K562 (cell line): ENCODE measurements around the gene RAB25. TPM values are rescaled to one million over a fixed set of nuclear protein-coding genes. Genes with fewer than 3 reads are reported as not detected.
A peak's percentile ranks its signal among the peaks of the same experiment; 100 is the strongest.

Experiments used
- CSDE1 ChIP-seq, 2 experiments: fragments of 450-650 bp; IDR thresholded peaks; 2 replicates each; pipeline ENCODE4 v1.6.1; 2016; ENCODE audit warnings: mild to moderate bottlenecking in 1 of 2
- E2F1 ChIP-seq: sonication (generic); formaldehyde crosslinking; IDR thresholded peaks from 2 replicates; pipeline ENCODE4 v1.8.1; 2023; ENCODE audit warnings: mild to moderate bottlenecking, missing genetic modification reagents, moderate library complexity
- FOXM1 ChIP-seq, 2 experiments: fragments of 450-650 bp in 1 of 2; sonication (generic) in 1 of 2; formaldehyde crosslinking in 1 of 2; IDR thresholded peaks; 2 replicates each; pipeline versions ENCODE4 v1.6.1 to v1.9.0; 2017 to 2022; ENCODE audit warnings: low read depth in 2 of 2, mild to moderate bottlenecking in 2 of 2, missing genetic modification reagents in 1 of 2, moderate library complexity in 1 of 2
- GABPB2 ChIP-seq: fragments of 250-450 bp; sonication (Bioruptor Pico); conservative IDR thresholded peaks from 2 replicates; pipeline ENCODE4 v1.5.1; 2021; ENCODE audit warnings: mild to moderate bottlenecking
- HNRNPL ChIP-seq: fragments of 200-400 bp; formaldehyde crosslinking; IDR thresholded peaks from 2 replicates; pipeline ENCODE4 v1.6.1; 2017; ENCODE audit warnings: low read depth, mild to moderate bottlenecking, low read length
- NFE2L1 ChIP-seq: fragments of 450-650 bp; IDR thresholded peaks from 2 replicates; pipeline ENCODE4 v1.6.1; 2016; ENCODE audit warnings: missing genetic modification characterization, low read depth, mild to moderate bottlenecking, missing compliant biosample characterization, moderate library complexity, borderline replicate concordance
- NFRKB ChIP-seq: fragments of 450-650 bp; IDR thresholded peaks from 2 replicates; pipeline ENCODE4 v1.6.1; 2016; ENCODE audit warnings: low read depth
- PTRF ChIP-seq: fragments of 450-650 bp; IDR thresholded peaks from 2 replicates; pipeline ENCODE4 v1.6.1; 2016; ENCODE audit warnings: mild to moderate bottlenecking, missing genetic modification characterization, missing compliant biosample characterization
- RBBP5 ChIP-seq: fragments of 200-600 bp; sonication (generic); IDR thresholded peaks from 2 replicates; pipeline ENCODE4 v1.6.1; 2012; ENCODE audit warnings: borderline replicate concordance, mild to moderate bottlenecking, low read length, control low read depth, inconsistent platforms; ENCODE audit not compliant: insufficient read depth, poor library complexity, severe bottlenecking
- SAFB ChIP-seq: fragments of 200-400 bp; formaldehyde crosslinking; IDR thresholded peaks from 2 replicates; pipeline ENCODE4 v1.6.1; 2017; ENCODE audit warnings: low read depth, low read length, borderline replicate concordance
- TCFL5 ChIP-seq: fragments of 250-450 bp; sonication (Bioruptor Pico); conservative IDR thresholded peaks from 2 replicates; pipeline ENCODE4 v1.6.1; 2021; ENCODE audit warnings: mild to moderate bottlenecking, moderate library complexity, matching md5 sums
- TEAD4 ChIP-seq, 2 experiments: sonication (generic) in 1 of 2; formaldehyde crosslinking in 1 of 2; IDR thresholded peaks; 2 replicates each; pipeline versions ENCODE4 v1.6.1 to v1.8.0; 2012 to 2022; ENCODE audit warnings: borderline replicate concordance in 1 of 2, inconsistent platforms in 1 of 2, low read length in 1 of 2, mild to moderate bottlenecking in 1 of 2, missing genetic modification reagents in 1 of 2
- ZNF431 ChIP-seq: sonication (generic); formaldehyde crosslinking; IDR thresholded peaks from 2 replicates; pipeline ENCODE4 v1.8.0; 2022; ENCODE audit warnings: mild to moderate bottlenecking, missing genetic modification reagents
- ZNF785 ChIP-seq: fragments of 250-450 bp; sonication (Bioruptor Pico); IDR thresholded peaks from 2 replicates; pipeline ENCODE4 v1.4.0; 2020; ENCODE audit warnings: mild to moderate bottlenecking
- polyA plus RNA-seq, 8 experiments: library from polyadenylated mRNA; depleted of rRNA in 4 of 8; stranded (reverse) in 5 of 8; unstranded in 3 of 8; fragments of >200 nt; fragmentation: Nextera tagmentation in 2 of 8; fragmentation: Illumina TruSeq in 1 of 8; extraction: Ambion mirVana in 2 of 8; extraction: Trizol in 1 of 8; gene quantifications; 2 replicates each; pipeline versions ENCODE4 v1.2.1 to v1.2.3, GENCODE V29; 2011 to 2014; ENCODE audit warnings: inconsistent platforms in 1 of 8, missing spikeins in 1 of 8
- total RNA-seq, 7 experiments: library from RNA; depleted of rRNA in 6 of 7; stranded (reverse); fragments of >200 nt in 6 of 7; fragmentation: Illumina TruSeq in 2 of 7; extraction: Trizol in 2 of 7; gene quantifications; 2 replicates each; pipeline versions ENCODE4 v1.2.1 to v1.2.3, GENCODE V29; 2011 to 2021; ENCODE audit warnings: low replicate concordance in 1 of 7
- TF ChIP-seq, protein P1 (sequence below), 2 experiments: fragments of 450-650 bp in 1 of 2; sonication (generic) in 1 of 2; formaldehyde crosslinking in 1 of 2; IDR thresholded peaks; 2 replicates each; pipeline versions ENCODE4 v1.7.1 to v1.9.0; 2016 to 2022; ENCODE audit warnings: inconsistent platforms in 1 of 2, mild to moderate bottlenecking in 1 of 2, missing genetic modification reagents in 1 of 2

Gene RAB25
- total and polyA plus RNA-seq, 9 of the 15 experiments (the other 6 are each of a cell fraction or from before 2014, with no cell fraction given) = 0.10 to 0.27 (median 0.13) TPM; not detected in 6

DNA sequence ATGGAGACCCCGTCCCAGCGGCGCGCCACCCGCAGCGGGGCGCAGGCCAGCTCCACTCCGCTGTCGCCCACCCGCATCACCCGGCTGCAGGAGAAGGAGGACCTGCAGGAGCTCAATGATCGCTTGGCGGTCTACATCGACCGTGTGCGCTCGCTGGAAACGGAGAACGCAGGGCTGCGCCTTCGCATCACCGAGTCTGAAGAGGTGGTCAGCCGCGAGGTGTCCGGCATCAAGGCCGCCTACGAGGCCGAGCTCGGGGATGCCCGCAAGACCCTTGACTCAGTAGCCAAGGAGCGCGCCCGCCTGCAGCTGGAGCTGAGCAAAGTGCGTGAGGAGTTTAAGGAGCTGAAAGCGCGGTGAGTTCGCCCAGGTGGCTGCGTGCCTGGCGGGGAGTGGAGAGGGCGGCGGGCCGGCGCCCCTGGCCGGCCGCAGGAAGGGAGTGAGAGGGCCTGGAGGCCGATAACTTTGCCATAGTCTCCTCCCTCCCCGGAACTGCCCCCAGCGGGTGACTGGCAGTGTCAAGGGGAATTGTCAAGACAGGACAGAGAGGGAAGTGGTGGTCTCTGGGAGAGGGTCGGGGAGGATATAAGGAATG is 54.1 kb downstream of the RAB25 start (continued):
- TF ChIP-seq, protein P1, sequence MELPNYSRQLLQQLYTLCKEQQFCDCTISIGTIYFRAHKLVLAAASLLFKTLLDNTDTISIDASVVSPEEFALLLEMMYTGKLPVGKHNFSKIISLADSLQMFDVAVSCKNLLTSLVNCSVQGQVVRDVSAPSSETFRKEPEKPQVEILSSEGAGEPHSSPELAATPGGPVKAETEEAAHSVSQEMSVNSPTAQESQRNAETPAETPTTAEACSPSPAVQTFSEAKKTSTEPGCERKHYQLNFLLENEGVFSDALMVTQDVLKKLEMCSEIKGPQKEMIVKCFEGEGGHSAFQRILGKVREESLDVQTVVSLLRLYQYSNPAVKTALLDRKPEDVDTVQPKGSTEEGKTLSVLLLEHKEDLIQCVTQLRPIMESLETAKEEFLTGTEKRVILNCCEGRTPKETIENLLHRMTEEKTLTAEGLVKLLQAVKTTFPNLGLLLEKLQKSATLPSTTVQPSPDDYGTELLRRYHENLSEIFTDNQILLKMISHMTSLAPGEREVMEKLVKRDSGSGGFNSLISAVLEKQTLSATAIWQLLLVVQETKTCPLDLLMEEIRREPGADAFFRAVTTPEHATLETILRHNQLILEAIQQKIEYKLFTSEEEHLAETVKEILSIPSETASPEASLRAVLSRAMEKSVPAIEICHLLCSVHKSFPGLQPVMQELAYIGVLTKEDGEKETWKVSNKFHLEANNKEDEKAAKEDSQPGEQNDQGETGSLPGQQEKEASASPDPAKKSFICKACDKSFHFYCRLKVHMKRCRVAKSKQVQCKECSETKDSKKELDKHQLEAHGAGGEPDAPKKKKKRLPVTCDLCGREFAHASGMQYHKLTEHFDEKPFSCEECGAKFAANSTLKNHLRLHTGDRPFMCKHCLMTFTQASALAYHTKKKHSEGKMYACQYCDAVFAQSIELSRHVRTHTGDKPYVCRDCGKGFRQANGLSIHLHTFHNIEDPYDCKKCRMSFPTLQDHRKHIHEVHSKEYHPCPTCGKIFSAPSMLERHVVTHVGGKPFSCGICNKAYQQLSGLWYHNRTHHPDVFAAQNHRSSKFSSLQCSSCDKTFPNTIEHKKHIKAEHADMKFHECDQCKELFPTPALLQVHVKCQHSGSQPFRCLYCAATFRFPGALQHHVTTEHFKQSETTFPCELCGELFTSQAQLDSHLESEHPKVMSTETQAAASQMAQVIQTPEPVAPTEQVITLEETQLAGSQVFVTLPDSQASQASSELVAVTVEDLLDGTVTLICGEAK (IDR thresholded peaks at IDR 0.05) = no peak; the same call in 1 of the 2 replicates
- TF ChIP-seq, protein P1 (CRISPR knock-in tag; IDR thresholded peaks at IDR 0.05) = no peak
- no peak for TF ChIP-seq NFRKB
- TF ChIP-seq TCFL5 (CRISPR knock-in tag) = no peak
- TF ChIP-seq CSDE1 (IDR thresholded peaks at IDR 0.05) = no peak
- TF ChIP-seq FOXM1 (IDR thresholded peaks at IDR 0.05; ENCODE audit: low read depth) = no peak
- 0 out of 2 replicates have a peak, but pooled peaks have one; percentile 71 for TF ChIP-seq FOXM1 (CRISPR knock-in tag; IDR thresholded peaks at IDR 0.05; ENCODE audit: low read depth)
- TF ChIP-seq PTRF (tag) = no peak
- TF ChIP-seq ZNF431 (CRISPR knock-in tag) = no peak
- TF ChIP-seq E2F1 (CRISPR knock-in tag) = peak; percentile 55; the same call in 1 of the 2 replicates
- TF ChIP-seq ZNF785 (CRISPR knock-in tag) = no peak
- no peak for TF ChIP-seq NFE2L1 (tag)
- no peak for TF ChIP-seq TEAD4 (IDR thresholded peaks at IDR 0.05; ENCODE audit: low read length)
- TF ChIP-seq TEAD4 (CRISPR knock-in tag; IDR thresholded peaks at IDR 0.05; ENCODE audit: borderline replicate concordance) = 0 out of 2 replicates have a peak, but pooled peaks have one; percentile 33
- no peak for TF ChIP-seq GABPB2 (CRISPR knock-in tag)
- peak; percentile 57; the same call in 1 of the 2 replicates for TF ChIP-seq HNRNPL
- TF ChIP-seq SAFB = 0 out of 2 replicates have a peak, but pooled peaks have one; percentile 20
- peak; percentile 54 for TF ChIP-seq RBBP5
